Measurements from ENCODE around the gene INPPL1.

DNA sequence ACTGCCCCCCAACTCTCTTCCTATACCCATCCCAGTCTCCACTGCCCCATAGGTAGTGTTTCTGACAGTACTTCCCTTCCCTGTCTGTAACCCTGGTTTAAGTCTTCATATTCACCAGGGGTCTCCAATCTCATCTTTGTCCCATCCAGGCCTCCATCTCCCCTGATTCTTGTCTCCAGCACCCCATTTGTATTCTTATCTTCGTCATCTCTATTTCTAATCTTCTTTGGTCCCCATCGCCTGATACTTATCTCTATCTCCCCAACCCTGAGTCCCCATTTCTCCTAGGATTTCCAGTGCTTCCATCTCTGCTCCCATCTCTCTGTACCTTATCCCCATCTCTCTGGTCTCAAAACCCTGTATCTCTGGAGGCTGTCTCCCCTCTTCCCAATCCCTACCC is 17.6 kb downstream of the INPPL1 start:
- no peak for TF ChIP-seq CHD2 (IDR thresholded peaks at IDR 0.05; ENCODE audit: borderline replicate concordance, low read depth, low read length)
- TF ChIP-seq ZBED1 (IDR thresholded peaks at IDR 0.05; ENCODE audit: borderline replicate concordance) = no peak
- TF ChIP-seq ETV6 (conservative IDR thresholded peaks at IDR 0.05 in 1 of 2, IDR thresholded peaks at IDR 0.05 in 1 of 2; ENCODE audit: borderline replicate concordance in 1 of 2, low read depth in 1 of 2) = no peak
- TF ChIP-seq ESRRA (IDR thresholded peaks at IDR 0.05; ENCODE audit: low read length) = no peak
- no peak for TF ChIP-seq CTCF (IDR thresholded peaks at IDR 0.05 in 2 of 3, conservative IDR thresholded peaks at IDR 0.05 in 1 of 3; ENCODE audit: control insufficient read depth in 2 of 3, extremely low read depth in 1 of 3, insufficient read depth in 1 of 3, low read depth in 3 of 3, low read length in 3 of 3)
- no peak for TF ChIP-seq TCF3 (IDR thresholded peaks at IDR 0.05; ENCODE audit: borderline replicate concordance, insufficient read depth, low read depth, low read length)
- TF ChIP-seq ZBTB33 (IDR thresholded peaks at IDR 0.05) = no peak
